K562 (cell line): ENCODE measurements around the gene SH3BGR. TPM values are rescaled to one million over a fixed set of nuclear protein-coding genes. Genes with fewer than 3 reads are reported as not detected.

Experiments
- ARID4B ChIP-seq: sonication (generic); formaldehyde crosslinking; IDR thresholded peaks from 2 replicates; pipeline ENCODE4 v1.8.0; 2022; ENCODE audit warnings: mild to moderate bottlenecking, missing genetic modification reagents
- EGR1 ChIP-seq: fragments of 450-650 bp; conservative IDR thresholded peaks from 2 replicates; pipeline ENCODE4 v1.6.1; 2017; ENCODE audit warnings: mild to moderate bottlenecking
- FOXM1 ChIP-seq, 2 experiments: fragments of 450-650 bp in 1 of 2; sonication (generic) in 1 of 2; formaldehyde crosslinking in 1 of 2; IDR thresholded peaks; 2 replicates each; pipeline versions ENCODE4 v1.6.1 to v1.9.0; 2017 to 2022; ENCODE audit warnings: low read depth in 2 of 2, mild to moderate bottlenecking in 2 of 2, missing genetic modification reagents in 1 of 2, moderate library complexity in 1 of 2
- HNRNPH1 ChIP-seq: fragments of 200-400 bp; formaldehyde crosslinking; optimal IDR thresholded peaks from 2 replicates; pipeline ENCODE3; 2017; ENCODE audit warnings: low read depth, mild to moderate bottlenecking, low read length, moderate library complexity
- HNRNPK ChIP-seq: fragments of 200-400 bp; formaldehyde crosslinking; IDR thresholded peaks from one replicate; pipeline ENCODE4 v1.6.1; 2018; ENCODE audit warnings: mild to moderate bottlenecking, low read depth, low read length; ENCODE audit not compliant: poor library complexity, severe bottlenecking
- MTA3 ChIP-seq: fragments of 450-650 bp; formaldehyde crosslinking; IDR thresholded peaks from 2 replicates; pipeline ENCODE4 v1.6.1; 2017; ENCODE audit warnings: mild to moderate bottlenecking, borderline replicate concordance
- PHF21A ChIP-seq: fragments of 450-650 bp; IDR thresholded peaks from 2 replicates; pipeline ENCODE4 v1.6.1; 2017; ENCODE audit warnings: low read depth, borderline replicate concordance
- POLR2H ChIP-seq: IDR thresholded peaks from 2 replicates; pipeline ENCODE4 v1.6.1; 2016; ENCODE audit warnings: missing genetic modification characterization, low read depth, mild to moderate bottlenecking, control low read depth, missing compliant biosample characterization, moderate library complexity
- RBM15 ChIP-seq: fragments of 200-400 bp; formaldehyde crosslinking; IDR thresholded peaks from 2 replicates; pipeline ENCODE4 v1.6.1; 2018; ENCODE audit warnings: mild to moderate bottlenecking, low read length, moderate library complexity; ENCODE audit not compliant: insufficient read depth
- SETDB1 ChIP-seq: IDR thresholded peaks from one replicate; pipeline ENCODE4 v1.6.1; 2012; ENCODE audit warnings: low read length, control low read depth, inconsistent platforms
- SIN3A ChIP-seq, 2 experiments: fragments of 150-350 bp in 1 of 2; IDR thresholded peaks; 2 replicates each; pipeline ENCODE4 v1.6.1; 2011 to 2016; ENCODE audit warnings: borderline replicate concordance in 2 of 2, low read depth in 2 of 2, low read length in 2 of 2, mild to moderate bottlenecking in 2 of 2, moderate library complexity in 2 of 2; ENCODE audit not compliant: control insufficient read depth in 1 of 2
- SMARCC2 ChIP-seq: fragments of 450-650 bp; IDR thresholded peaks from 2 replicates; pipeline ENCODE4 v1.6.1; 2017; ENCODE audit warnings: antibody characterized with exemption, moderate library complexity, mild to moderate bottlenecking, low read depth
- ZBTB26 ChIP-seq: fragments of 450-650 bp; formaldehyde crosslinking; IDR thresholded peaks from 2 replicates; pipeline ENCODE4 v1.4.0; 2022; ENCODE audit warnings: missing genetic modification characterization
- ZNF143 ChIP-seq: sonication (generic); formaldehyde crosslinking; IDR thresholded peaks from 2 replicates; pipeline ENCODE4 v1.9.0; 2022; ENCODE audit warnings: mild to moderate bottlenecking, missing genetic modification reagents
- ZNF347 ChIP-seq: fragments of 450-650 bp; formaldehyde crosslinking; IDR thresholded peaks from 2 replicates; pipeline ENCODE4 v1.4.0; 2020; ENCODE audit warnings: low read depth, mild to moderate bottlenecking, moderate library complexity
- ZNF518B ChIP-seq: fragments of 250-450 bp; sonication (Bioruptor Pico); IDR thresholded peaks from 2 replicates; pipeline ENCODE4 v1.5.0; 2021; ENCODE audit warnings: mild to moderate bottlenecking, moderate library complexity
- polyA plus RNA-seq, 8 experiments: library from polyadenylated mRNA; depleted of rRNA in 4 of 8; stranded (reverse) in 5 of 8; unstranded in 3 of 8; fragments of >200 nt; fragmentation: Nextera tagmentation in 2 of 8; fragmentation: Illumina TruSeq in 1 of 8; extraction: Ambion mirVana in 2 of 8; extraction: Trizol in 1 of 8; gene quantifications; 2 replicates each; pipeline versions ENCODE4 v1.2.1 to v1.2.3, GENCODE V29; 2011 to 2014; ENCODE audit warnings: inconsistent platforms in 1 of 8, missing spikeins in 1 of 8
- total RNA-seq, 7 experiments: library from RNA; depleted of rRNA in 6 of 7; stranded (reverse); fragments of >200 nt in 6 of 7; fragmentation: Illumina TruSeq in 2 of 7; extraction: Trizol in 2 of 7; gene quantifications; 2 replicates each; pipeline versions ENCODE4 v1.2.1 to v1.2.3, GENCODE V29; 2011 to 2021; ENCODE audit warnings: low replicate concordance in 1 of 7

The SH3BGR gene
- total and polyA plus RNA-seq, 9 of the 15 experiments (the other 6 are each of a cell fraction or from before 2014, with no cell fraction given) = 6.6 to 42.9 (median 25.6) TPM

- TF ChIP-seq SETDB1 (peak; percentile 80), RBM15 (no peak), POLR2H (tag) (no peak), ARID4B (CRISPR knock-in tag) (no peak), HNRNPH1 (no peak), FOXM1 (IDR thresholded peaks at IDR 0.05; ENCODE audit: low read depth) (no peak), FOXM1 (CRISPR knock-in tag; IDR thresholded peaks at IDR 0.05; ENCODE audit: low read depth) (no peak), ZNF518B (CRISPR knock-in tag) (no peak), PHF21A (no peak), HNRNPK (no peak), ZNF143 (no peak), SIN3A (IDR thresholded peaks at IDR 0.05; ENCODE audit: borderline replicate concordance in 2 of 2, control insufficient read depth in 1 of 2, low read depth in 2 of 2, low read length in 2 of 2) (no peak), SMARCC2 (peak; percentile 68; the same call in 1 of the 2 replicates), ZBTB26 (CRISPR knock-in tag) (no peak), EGR1 (no peak), ZNF347 (no peak), MTA3 (0 out of 2 replicates have a peak, but pooled peaks have one; percentile 42)
These were observed 29.1 kb upstream of the SH3BGR start (continued) for GRCh38 chr21:39422527-39423241.
